Sigmoid colon (tissue), 7 donors: ENCODE results near the gene EXOSC6. TPM values are rescaled to one million over a fixed set of nuclear protein-coding genes. Genes with fewer than 3 reads are reported as not detected.
"Not testable (repeated sequence)": the region's sequence is repeated elsewhere in the genome, so short reads cannot be mapped to it uniquely, and the experiment has no call there.

Experiments
- DNase-seq: peaks from one replicate; pipeline ENCODE4 v3.0.0-alpha.2; 2019
- H3K27ac ChIP-seq, 4 donors: fragments of 200-600 bp; sonication (generic); one replicate each; pipeline ENCODE4 v1.5.1; 2016 to 2019; ENCODE audit warnings: mild to moderate bottlenecking in 1 of 4
- H3K27me3 ChIP-seq, 3 donors: fragments of 200-600 bp; sonication (generic); one replicate each; pipeline ENCODE4 v1.5.1; 2019; ENCODE audit warnings: mild to moderate bottlenecking in 1 of 3
- H3K36me3 ChIP-seq, 4 donors: fragments of 200-600 bp; sonication (generic); one replicate each; pipeline ENCODE4 v1.5.1; 2016 to 2019
- H3K4me1 ChIP-seq, 4 donors: fragments of 200-600 bp; sonication (generic); one replicate each; pipeline ENCODE4 v1.5.1; 2017 to 2019
- H3K4me3 ChIP-seq, 4 donors: fragments of 200-600 bp; sonication (generic); one replicate each; pipeline ENCODE4 v1.5.1; 2017 to 2019; ENCODE audit warnings: mild to moderate bottlenecking in 2 of 4, moderate library complexity in 1 of 4
- H3K9me3 ChIP-seq, 4 donors: fragments of 200-600 bp in 3 of 4; sonication (generic) in 3 of 4; one replicate each; pipeline versions ENCODE4 v1.5.1 to v1.6.1; 2013 to 2019
- WGBS, 2 donors: extraction: QIAGEN DNeasy Blood & Tissue Kit; methylation state at CpG; one replicate each; pipeline ENCODE4 v1.1.7; 2013; 5-methylcytosine and 5-hydroxymethylcytosine counted together
- intact Hi-C: fragments of 100-400 bp; cut with DNase I; formaldehyde crosslinking; loops from one replicate; pipeline ENCODE4 v1.15.1; 2023
- polyA plus RNA-seq, 3 donors: library from polyadenylated mRNA; stranded (reverse); fragments of 200-250 nt; gene quantifications; one replicate each; pipeline ENCODE4 v1.2.3, GENCODE V29; 2013
- total RNA-seq, 4 donors: library from RNA; depleted of rRNA; stranded (reverse); fragments of >200 nt; gene quantifications; one replicate each; pipeline ENCODE4 v1.1.0, GENCODE V29; 2016
- donor health status: healthy with polysubstance abuse.
- donor health status: Bipolar disorder and iron deficiency.
- donor health status: healthy.

EXOSC6 gene
- total and polyA plus RNA-seq, 7 donors, result 5.4 to 24.7 (median 13.5) TPM

DNA sequence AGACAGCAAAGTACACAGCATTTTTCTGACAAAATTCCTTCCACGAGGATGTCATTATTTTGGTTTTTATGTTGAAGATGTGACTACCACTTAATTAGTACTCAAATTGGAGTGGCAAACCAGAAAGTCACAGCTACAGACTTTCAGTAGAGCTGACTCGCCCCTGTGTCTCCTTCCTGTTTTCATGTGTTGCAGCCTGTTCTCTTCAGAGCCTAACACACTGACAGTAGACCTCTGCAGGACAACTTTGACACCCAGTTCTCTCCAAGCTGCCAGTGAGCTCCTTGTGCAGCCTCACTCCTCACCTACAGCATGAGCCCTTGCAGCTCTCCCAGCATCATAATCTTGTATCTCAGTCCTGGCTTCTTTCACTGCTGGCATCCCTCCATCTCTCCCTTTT is 29.2 kb downstream of the EXOSC6 start:
- H3K27ac ChIP-seq, DNase-seq, intact Hi-C loops, H3K4me1 ChIP-seq, H3K27me3 ChIP-seq, H3K9me3 ChIP-seq, H3K4me3 ChIP-seq: not testable (repeated sequence)
- 73 to 76% methylated on average over 2 of the region's 2 CpGs for WGBS, 2 donors
- H3K36me3 ChIP-seq, result peaks cover 0 to 35% (median 2%) of the 10 kb centered on the region in 4 donors

GRCh38 chr16:70218586-70218985 is 33.2 kb downstream of the EXOSC6 start:
- H3K4me1 ChIP-seq, intact Hi-C loops, H3K27me3 ChIP-seq, DNase-seq, H3K4me3 ChIP-seq, H3K27ac ChIP-seq, H3K9me3 ChIP-seq: not testable (repeated sequence)
- H3K36me3 ChIP-seq, result peaks cover 0 to 19% (median 0%) of the 10 kb centered on the region in 4 donors
- WGBS, 2 donors, result 84 to 92% methylated on average over 2 of the region's 2 CpGs

DNA sequence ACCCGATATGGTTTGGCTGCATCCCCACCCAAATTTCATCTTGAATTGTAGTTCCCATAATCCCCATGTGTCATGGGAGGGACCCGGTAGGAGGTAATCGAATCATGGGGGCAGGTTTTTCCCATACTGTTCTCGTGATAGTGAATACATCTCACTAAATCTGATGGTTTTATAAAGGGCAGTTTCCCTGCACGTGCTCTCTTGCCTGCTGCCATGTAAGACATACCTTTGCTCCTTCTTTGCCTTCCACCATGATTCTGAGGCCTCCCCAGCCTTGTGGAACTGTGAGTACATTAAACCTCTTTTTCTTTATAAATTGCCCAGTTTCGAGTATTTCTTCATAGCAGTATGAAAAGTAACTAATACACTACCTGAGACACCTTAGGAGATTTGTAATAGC is 45.4 kb downstream of the EXOSC6 start:
- intact Hi-C loops, DNase-seq, H3K4me3 ChIP-seq, H3K36me3 ChIP-seq, H3K27ac ChIP-seq, H3K27me3 ChIP-seq, H3K9me3 ChIP-seq, H3K4me1 ChIP-seq: not testable (repeated sequence)
- WGBS, 2 donors, result 96 to 97% methylated on average over 6 of the region's 6 CpGs

GRCh38 chr16:70204668-70205405 is 46.9 kb downstream of the EXOSC6 start:
- H3K36me3 ChIP-seq, H3K27ac ChIP-seq, H3K4me3 ChIP-seq, H3K27me3 ChIP-seq, intact Hi-C loops, H3K4me1 ChIP-seq, H3K9me3 ChIP-seq, DNase-seq: not testable (repeated sequence)
- WGBS, 2 donors, result 96 to 97% methylated on average over 45 of the region's 46 CpGs

DNA sequence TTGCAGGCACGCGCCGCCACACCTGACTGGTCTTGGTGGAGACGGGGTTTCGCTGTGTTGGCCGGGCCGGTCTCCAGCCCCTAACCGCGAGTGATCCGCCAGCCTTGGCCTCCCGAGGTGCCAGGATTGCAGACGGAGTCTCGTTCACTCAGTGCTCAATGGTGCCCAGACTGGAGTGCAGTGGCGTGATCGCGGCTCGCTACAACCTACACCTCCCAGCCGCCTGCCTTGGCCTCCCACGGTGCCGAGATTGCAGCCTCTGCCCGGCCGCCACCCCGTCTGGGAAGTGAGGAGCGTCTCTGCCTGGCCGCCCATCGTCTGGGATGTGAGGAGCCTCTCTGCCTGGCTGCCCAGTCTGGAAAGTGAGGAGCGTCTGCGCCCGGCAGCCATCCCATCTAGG is 47.7 kb downstream of the EXOSC6 start:
- H3K36me3 ChIP-seq, H3K9me3 ChIP-seq, H3K27ac ChIP-seq, intact Hi-C loops, H3K4me3 ChIP-seq, H3K27me3 ChIP-seq, DNase-seq, H3K4me1 ChIP-seq: not testable (repeated sequence)
- 96 to 99% methylated on average over 18 of the region's 29 CpGs for WGBS, 2 donors

DNA sequence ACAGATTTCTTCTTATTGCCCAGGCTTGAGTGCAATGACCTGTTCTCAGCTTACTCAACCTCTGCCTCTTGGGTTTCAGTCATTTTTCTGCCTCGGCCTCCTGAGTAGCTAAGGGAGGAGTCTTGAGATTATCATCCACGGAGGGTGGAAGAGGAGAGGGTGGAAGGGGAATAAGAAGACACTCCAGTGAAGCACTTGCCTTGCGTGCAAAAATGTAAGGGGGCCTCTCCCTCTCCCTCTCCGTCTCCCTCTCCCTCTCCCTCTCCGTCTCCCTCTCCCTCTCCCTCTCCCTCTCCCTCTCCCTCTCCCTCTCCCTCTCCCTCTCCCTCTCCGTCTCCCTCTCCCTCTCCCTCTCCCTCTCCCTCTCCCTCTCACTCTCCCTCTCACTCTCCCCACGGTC is 48.2 kb downstream of the EXOSC6 start:
- intact Hi-C loops, H3K9me3 ChIP-seq, H3K4me3 ChIP-seq, H3K27me3 ChIP-seq, H3K36me3 ChIP-seq, DNase-seq, H3K4me1 ChIP-seq, H3K27ac ChIP-seq: not testable (repeated sequence)
- 69 to 89% methylated on average over 4 to 5 of the region's 7 CpGs for WGBS, 2 donors

- intact Hi-C loops, DNase-seq, H3K27ac ChIP-seq, H3K9me3 ChIP-seq, H3K4me1 ChIP-seq, H3K36me3 ChIP-seq, H3K27me3 ChIP-seq, H3K4me3 ChIP-seq: not testable (repeated sequence)
- 86 to 87% methylated on average over 8 of the region's 8 CpGs for WGBS, 2 donors
Observed at GRCh38 chr16:70200063-70200462, 51.7 kb downstream of the EXOSC6 start.

- 87 to 92% methylated on average over 9 of the region's 9 CpGs for WGBS, 2 donors
- DNase-seq, intact Hi-C loops, H3K4me3 ChIP-seq, H3K9me3 ChIP-seq, H3K4me1 ChIP-seq, H3K36me3 ChIP-seq, H3K27ac ChIP-seq, H3K27me3 ChIP-seq: not testable (repeated sequence)
Observed at GRCh38 chr16:70199170-70199569, 52.6 kb downstream of the EXOSC6 start.

DNA sequence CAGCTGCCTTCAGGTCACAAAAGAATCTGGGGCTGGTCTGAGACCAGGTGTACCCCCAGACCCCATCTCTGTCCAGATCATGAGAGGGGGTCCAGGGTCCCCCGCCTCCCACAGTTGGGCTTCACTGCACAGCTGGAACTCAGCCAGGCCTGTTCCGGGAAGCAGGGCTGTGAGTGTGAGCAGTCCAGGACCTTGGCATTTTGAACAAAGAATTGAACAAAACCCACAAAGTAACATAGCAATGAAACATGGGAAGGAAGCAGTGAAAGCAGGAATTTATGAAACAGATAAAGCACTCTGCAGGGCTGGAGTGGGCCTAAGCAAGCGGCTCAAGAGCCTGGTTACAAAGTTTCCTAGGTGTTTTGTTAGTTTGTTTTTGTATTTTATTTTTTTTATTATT is 53.1 kb downstream of the EXOSC6 start:
- 74 to 81% methylated on average over 3 of the region's 3 CpGs for WGBS, 2 donors
- H3K36me3 ChIP-seq, H3K4me3 ChIP-seq, H3K4me1 ChIP-seq, intact Hi-C loops, DNase-seq, H3K27ac ChIP-seq, H3K9me3 ChIP-seq, H3K27me3 ChIP-seq: not testable (repeated sequence)

- H3K9me3 ChIP-seq, intact Hi-C loops, H3K4me3 ChIP-seq, H3K36me3 ChIP-seq, H3K4me1 ChIP-seq, H3K27ac ChIP-seq, H3K27me3 ChIP-seq, DNase-seq: not testable (repeated sequence)
- 89 to 94% methylated on average over 9 of the region's 9 CpGs for WGBS, 2 donors
Observed at GRCh38 chr16:70198230-70198629, 53.5 kb downstream of the EXOSC6 start.

- DNase-seq, H3K36me3 ChIP-seq, H3K9me3 ChIP-seq, H3K4me1 ChIP-seq, H3K27me3 ChIP-seq, H3K4me3 ChIP-seq, H3K27ac ChIP-seq, intact Hi-C loops: not testable (repeated sequence)
- WGBS, 2 donors, result 57 to 82% methylated on average over 7 of the region's 7 CpGs
Observed at GRCh38 chr16:70197611-70198010, 54.1 kb downstream of the EXOSC6 start.
